ENCODE measurements around the gene NUDT17. TPM values are rescaled to one million over a fixed set of nuclear protein-coding genes. Genes with fewer than 3 reads are reported as not detected.

The NUDT17 gene
- total and polyA plus RNA-seq, 9 of the 15 experiments (the other 6 are each of a cell fraction or from before 2014, with no cell fraction given), result 2.1 to 10.0 (median 6.1) TPM

GRCh38 chr1:145858238-145858900 lies 12.9 kb downstream of the NUDT17 start:
- CTCF ChIA-PET (ENCODE audit: low intra/inter-chr PET ratio), result no interaction called here
- H3K27ac ChIP-seq (ENCODE audit: extremely low read depth, low read depth, low read length), result peak overlapping the region; percentile 45; the same call in 2 of the 3 replicates
- in situ Hi-C loops (cut with MboI) (no loop called here), intact Hi-C loops (cut with micrococcal nuclease) (loop anchor here (2.0 kb wide), 1 partner anchor 14 kb away; the partner anchor contains the start of gene NUDT17)
- H3K36me3 ChIP-seq (ENCODE audit: control insufficient read depth, insufficient read depth, low read length), result peaks cover 32% of the 10 kb centered on the region; the same call in 2 of the 3 replicates
- POLR2A ChIA-PET, result interaction anchor here (0.7 to 3.4 kb wide), 21 partner anchors 8 to 194 kb away, joined by 3 to 35 read pairs (median 6); partner anchors contain the start of genes NUDT17, PEX11B and RBM8A
- peaks cover 6% of the 10 kb centered on the region; the same call in 1 of the 2 replicates for H3K9me3 ChIP-seq (replicated peaks; ENCODE audit: control insufficient read depth, insufficient read depth, low read depth, low read length)
- peaks cover 10 to 18% of the 10 kb centered on the region in 2 experiments; a peak in 4 of 5 replicates for H3K4me1 ChIP-seq (replicated peaks in 1 of 2; ENCODE audit: control insufficient read depth in 2 of 2, insufficient read depth in 2 of 2, low read length in 2 of 2)
- peak overlapping the region; percentile 95 for H3K4me2 ChIP-seq (ENCODE audit: insufficient read depth, low read length)
- FAIRE-seq (no peak), ATAC-seq (peak; percentile 47), DNase-seq (ENCODE audit: extremely low read depth in 1 of 4, low spot score in 3 of 4) (peak; percentile 64 to 82 (median 69))
- H4K20me1 ChIP-seq (replicated peaks; ENCODE audit: control insufficient read depth, insufficient read depth, low read length), result no peaks in the 10 kb centered on the region
- BruUV-seq (replicated peaks), result no TSS peak
- H3K9ac ChIP-seq (ENCODE audit: insufficient read depth in 1 of 2, low read depth in 2 of 2, low read length in 2 of 2), result peak overlapping the region; percentile 47 to 90; a peak in 3 of 4 replicates
- H3K9me1 ChIP-seq (ENCODE audit: control insufficient read depth, insufficient read depth, low read length), result no peaks in the 10 kb centered on the region
- H3K79me2 ChIP-seq (ENCODE audit: control insufficient read depth, insufficient read depth, low read length), result peaks cover 13% of the 10 kb centered on the region
- H2AFZ ChIP-seq (ENCODE audit: low read depth, low read length), result peak overlapping the region; percentile 92
- no peaks in the 10 kb centered on the region for H3K27me3 ChIP-seq (ENCODE audit: control insufficient read depth in 2 of 2, insufficient read depth in 2 of 2, low read length in 2 of 2)
- H3K4me3 ChIP-seq, result peak overlapping the region; percentile 82
- 0% methylated on average over 17 of the region's 35 CpGs for WGBS (ENCODE audit: insufficient coverage, low coverage, missing lambda C conversion rate)
- TF ChIP-seq SP2 (IDR thresholded peaks at IDR 0.05; ENCODE audit: extremely low read depth, low read depth, low read length, poor library complexity, severe bottlenecking) (no peak), CTBP1 (IDR thresholded peaks at IDR 0.05; ENCODE audit: borderline replicate concordance) (no peak), ZNF217 (CRISPR knock-in tag; IDR thresholded peaks at IDR 0.05) (no peak), PTRF (tag; IDR thresholded peaks at IDR 0.05) (no peak), MNT (conservative IDR thresholded peaks at IDR 0.05) (peak in 1 of 2 experiments; percentile 24; a peak in 1 of 4 replicates), AFF4 (CRISPR knock-in tag; IDR thresholded peaks at IDR 0.05) (0 out of 2 replicates have a peak, but pooled peaks have one; percentile 75), ZNF280A (IDR thresholded peaks at IDR 0.05; ENCODE audit: low read depth, partially characterized antibody) (peak; percentile 14), FOXM1 (IDR thresholded peaks at IDR 0.05; ENCODE audit: low read depth) (no peak), FOXM1 (CRISPR knock-in tag; IDR thresholded peaks at IDR 0.05; ENCODE audit: low read depth) (peak; percentile 16; the same call in 1 of the 2 replicates), PHB2 (IDR thresholded peaks at IDR 0.05; ENCODE audit: low read depth) (no peak)
